HG03095 (cell line): ENCODE data around the gene TNIP2.
"Not testable (repeated sequence)": the region's sequence is repeated elsewhere in the genome, so short reads cannot be mapped to it uniquely, and the experiment has no call there.

Source experiments
- ATAC-seq: cut with Tn5 transposase; IDR thresholded peaks from one replicate; pipeline ENCODE4 v1.9.1; 2021; ENCODE audit warnings: moderate library complexity; ENCODE audit not compliant: unreplicated experiment

The TNIP2 gene

DNA sequence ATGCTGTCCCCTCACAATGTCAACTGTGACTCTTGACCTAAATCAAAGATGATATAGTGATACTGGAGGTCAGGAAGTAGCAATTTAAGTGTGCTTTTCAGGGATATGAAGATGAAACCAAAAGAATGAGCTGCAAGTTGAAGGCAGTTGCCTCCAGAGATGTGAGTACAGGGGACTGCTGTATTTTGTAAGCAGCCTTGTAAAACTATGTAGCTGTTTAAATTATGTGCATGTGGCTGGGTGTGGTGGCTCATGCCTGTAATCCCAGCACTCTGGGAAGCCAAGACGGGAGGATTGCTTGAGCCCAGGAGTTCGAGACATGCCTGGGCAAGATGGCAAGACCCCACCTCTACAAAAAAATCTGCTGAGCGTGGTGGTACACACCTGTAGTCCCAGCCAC is 15.1 kb upstream of the TNIP2 start:
- ATAC-seq = no peak

DNA sequence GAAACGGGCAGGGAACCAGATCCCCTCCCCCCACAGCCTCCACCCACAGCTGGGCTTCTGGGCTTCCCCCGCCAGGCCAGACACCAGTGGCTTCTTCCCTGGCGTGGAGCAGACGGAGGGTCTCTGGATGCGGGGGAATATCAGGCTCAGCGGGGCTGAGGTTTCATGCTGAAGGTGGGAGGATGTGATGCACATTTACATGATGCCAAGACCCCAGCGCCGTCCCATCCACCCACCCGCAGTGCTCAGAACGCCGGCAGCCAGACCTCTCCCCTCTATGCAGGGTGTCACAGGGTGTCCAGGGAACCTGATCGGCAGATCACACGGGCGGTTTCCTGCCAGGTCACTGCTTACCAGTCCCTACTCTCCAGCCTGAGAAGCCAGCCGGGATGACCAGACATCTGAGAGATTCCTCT is 12.8 kb upstream of the TNIP2 start:
- no peak for ATAC-seq

DNA sequence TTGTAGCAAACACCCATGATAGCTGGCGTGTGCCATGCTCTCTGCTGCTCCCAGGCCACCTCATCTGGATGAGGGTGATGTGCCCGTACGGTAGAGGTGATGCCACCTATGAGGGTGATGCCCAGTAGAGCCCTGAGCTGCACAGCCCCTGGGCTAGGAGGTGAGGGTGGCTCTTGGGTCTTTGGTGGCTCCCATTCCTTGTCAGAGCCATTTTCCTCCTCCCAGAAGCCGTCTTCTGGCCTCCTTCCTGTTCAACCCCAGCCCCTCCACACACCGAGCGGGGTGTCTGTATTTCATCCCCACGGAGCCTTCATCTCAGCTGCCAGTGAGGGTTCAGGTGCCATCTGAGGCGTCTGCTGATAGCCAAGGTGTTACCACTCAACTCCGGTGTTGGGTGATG is 12.0 kb upstream of the TNIP2 start:
- ATAC-seq = no peak

DNA sequence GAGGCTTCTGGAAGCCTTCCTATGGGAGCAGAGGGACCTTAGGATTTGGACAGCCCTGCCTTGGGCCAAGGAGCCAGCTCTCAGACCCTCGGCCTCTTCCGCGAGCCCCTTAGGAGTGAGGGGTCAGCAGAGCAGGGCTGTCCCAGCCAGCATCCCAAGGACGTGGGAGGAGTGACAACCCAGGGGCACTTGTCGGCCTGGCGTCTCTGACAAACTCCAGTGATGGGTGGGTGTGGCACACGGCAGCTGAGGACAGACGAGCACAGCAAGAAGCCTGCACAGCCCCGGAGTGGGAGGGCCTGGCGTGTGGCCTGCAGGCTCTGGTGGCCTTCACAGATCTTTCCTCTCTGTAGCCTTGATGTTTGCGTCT is 11.6 kb upstream of the TNIP2 start:
- no peak for ATAC-seq

DNA sequence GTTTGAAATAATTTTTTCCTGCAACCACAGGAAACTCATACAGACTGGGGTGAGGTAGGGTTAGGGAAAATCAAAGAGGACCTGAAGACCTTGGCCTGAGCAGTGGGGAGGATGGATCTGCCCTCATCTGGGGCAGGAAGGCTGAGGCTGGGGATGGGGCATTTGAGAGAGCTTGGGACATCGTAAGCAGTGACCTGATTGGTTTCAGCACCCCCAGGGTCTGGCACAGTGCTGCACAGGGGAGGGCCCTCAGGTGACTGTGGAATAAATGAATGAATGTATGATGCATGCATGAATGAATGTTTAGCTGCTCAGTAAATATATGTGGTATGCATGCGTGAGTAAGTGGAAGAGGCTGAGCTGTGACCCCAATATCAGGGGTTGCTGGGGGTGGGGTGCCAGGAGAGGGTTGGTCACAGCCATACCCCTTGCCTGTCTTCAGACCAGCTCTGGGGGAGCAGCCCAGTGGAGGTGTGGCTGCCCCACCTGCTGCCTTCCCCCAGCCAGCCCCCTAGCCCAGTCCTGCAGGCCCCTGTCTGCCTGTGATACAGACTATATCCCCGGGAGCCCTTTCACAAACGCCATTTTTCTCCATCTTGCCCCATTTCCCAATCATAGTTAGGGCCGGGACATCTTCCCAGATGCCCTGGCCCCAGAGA is 11.0 kb upstream of the TNIP2 start:
- no peak for ATAC-seq

DNA sequence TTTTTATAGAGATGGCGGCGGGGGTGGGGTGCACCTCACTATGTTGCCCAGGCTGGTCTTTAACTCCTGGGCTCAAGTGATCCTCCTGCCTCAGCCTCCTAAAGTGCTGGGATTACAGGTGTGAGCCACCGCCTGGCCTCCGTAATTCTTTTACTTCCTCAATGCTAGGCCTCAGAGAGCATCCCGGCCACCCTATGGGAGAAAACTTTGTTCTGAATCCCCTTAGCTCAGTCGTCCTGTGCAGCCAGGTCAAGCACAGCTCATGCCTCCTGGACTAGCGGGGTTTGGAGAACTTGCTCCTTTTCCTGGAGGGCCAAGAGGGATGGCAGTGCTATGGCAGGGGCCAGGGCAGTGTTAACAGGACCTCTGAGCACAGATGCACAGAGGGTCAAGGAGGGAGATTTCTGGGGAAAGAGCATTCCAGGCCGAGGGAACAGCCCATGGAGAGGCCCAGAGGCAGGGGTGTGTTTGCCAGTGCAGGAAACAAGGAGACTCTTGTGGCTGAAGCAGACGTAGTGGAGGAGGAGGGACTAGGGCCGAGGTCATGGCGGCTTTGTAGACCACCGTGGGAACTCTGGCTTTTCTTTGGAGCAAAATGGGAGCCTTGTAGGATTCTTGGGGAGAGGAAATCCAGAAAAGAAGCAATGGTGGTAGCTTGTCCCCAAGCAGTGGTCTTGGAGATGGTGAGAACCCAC is 9.8 kb upstream of the TNIP2 start:
- ATAC-seq = no peak

DNA sequence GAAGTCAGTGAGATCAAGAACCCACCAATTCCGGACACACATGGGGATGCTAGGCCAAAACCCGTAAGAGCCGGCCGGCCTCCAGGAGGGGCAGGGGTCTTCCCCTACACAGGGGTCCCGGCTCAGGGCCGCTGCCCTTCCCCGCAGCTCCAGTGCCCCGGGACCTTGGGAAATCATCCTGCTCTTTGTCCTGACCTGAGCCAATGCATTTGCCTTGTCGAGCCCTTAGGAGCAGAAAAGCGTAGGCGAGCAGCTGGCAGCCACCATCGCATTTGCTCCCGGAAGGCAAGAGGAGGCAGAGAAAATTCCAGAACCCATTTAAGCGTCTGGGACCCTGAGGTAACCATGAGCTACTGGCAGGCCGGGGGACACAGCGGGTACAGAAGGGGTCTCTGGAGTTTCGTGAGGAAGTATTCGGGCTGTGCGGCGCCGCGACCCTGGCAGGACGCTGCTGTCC is 7.4 kb upstream of the TNIP2 start:
- no peak for ATAC-seq

DNA sequence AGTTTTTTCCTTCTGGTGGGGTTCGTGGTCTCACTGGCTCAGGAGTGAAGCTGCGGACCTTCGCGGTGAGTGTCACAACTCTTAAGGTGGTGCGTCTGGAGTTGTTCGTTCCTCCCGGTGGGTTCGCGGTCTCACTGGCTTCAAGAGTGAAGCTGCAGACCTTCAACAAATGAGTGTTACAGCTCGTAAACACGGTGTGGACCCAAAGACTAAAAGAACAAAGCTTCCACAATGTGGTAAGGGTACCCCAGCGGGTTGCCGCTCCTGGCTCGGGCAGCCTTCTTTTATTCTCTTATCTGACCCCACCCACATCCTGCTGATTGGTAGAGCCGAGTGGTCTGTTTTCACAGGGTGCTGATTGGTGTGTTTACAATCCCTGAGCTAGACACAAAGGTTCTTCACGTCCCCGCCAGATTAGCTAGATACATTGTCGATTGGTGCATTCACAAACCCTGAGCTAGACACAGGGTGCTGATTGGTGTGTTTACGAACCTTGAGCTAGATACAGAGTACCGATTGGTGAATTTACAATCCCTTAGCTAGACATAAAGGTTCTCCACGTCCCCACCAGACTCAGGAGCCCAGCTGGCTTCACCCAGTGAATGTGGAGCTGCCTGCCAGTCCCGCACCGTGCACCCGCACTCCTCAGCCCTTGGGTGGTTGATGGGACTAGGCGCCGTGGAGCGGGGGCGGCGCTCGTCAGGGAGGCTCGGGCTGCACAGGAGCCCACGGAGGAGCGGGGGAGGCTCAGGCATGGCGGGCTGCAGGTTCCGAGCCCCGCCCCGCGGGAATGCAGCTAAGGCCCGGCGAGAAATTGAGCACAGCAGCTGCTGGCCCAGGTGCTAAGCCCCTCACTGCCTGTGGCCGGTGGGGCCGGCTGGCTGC is 6.6 kb upstream of the TNIP2 start:
- ATAC-seq = not testable (repeated sequence)

DNA sequence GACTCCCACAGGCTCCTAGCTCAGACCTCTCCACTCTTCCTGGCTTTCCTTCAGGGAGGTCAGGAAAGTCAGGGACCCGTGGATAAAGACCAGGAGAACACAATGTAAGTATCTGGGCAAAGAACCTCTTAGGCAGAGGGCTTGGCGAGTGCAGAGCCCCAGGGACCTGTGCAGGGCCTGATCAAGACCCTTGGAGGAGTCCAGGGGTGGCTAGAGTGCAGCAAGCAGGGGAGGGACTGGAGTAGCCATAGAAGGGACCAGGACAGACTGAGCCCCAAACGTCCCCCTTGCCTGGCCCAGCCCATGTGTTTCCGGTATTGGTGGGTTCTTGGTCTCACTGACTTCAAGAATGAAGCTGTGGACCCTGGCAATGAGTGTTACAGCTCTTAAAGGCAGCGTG is 5.9 kb upstream of the TNIP2 start:
- no peak for ATAC-seq

DNA sequence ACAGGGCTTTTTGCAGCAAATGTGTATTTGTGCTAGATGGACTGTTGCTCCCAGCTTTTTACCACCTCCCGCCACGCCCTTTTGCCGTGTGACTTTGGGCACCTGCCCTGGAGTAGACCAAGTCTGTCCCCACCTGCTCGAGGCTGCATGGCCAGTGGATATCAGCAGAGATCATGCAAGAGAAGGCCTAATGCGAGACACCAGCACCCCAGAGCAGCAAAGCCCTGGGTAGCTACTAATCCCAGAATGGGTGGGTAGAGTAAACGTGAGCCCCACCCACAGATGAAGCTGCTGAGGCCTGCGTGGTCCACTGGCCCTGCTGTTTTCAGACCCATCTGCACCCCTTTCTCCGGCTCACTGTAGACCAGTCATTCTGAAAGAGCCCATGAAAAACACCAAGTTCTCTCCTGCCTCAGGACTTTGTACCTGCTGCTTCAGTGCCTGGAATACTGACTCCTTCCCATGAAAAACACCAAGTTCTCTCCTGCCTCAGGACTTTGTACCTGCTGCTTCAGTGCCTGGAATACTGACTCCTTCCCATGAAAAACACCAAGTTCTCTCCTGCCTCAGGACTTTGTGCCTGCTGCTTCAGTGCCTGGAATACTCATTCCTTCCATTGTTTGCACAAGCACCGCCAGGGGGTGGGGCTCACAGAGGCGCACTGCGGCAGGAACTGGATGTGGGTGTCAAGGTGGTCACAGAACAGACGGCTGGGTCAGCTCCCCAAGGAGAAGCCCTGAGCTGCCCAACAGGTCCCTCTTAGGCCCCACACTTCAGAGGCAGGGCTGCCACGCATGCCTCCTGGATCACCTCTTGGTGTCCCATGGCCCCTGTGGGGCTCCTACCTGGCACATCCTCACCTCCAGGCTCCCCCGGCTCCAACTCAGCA is 5.1 kb upstream of the TNIP2 start:
- ATAC-seq = no peak

DNA sequence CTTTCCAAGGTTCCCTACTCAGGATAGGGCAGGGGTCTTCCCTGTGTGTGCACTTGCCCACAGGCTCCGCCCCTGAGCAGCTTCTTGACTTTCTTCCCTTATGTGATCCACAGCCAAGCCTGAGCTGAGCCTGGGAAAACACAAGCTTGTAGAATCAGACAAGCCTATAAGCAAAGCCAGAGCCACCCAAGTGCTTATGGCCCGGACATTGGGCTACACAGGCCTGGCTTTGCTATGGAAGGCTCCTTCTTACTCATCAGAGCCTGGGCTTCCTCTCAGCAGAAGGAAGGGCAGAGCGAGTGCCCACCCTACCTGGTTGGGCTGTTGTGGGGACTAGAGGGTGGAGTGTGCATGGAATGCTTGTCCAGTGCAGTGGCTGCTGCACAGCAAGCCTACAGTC is 1.3 kb upstream of the TNIP2 start:
- ATAC-seq = no peak

DNA sequence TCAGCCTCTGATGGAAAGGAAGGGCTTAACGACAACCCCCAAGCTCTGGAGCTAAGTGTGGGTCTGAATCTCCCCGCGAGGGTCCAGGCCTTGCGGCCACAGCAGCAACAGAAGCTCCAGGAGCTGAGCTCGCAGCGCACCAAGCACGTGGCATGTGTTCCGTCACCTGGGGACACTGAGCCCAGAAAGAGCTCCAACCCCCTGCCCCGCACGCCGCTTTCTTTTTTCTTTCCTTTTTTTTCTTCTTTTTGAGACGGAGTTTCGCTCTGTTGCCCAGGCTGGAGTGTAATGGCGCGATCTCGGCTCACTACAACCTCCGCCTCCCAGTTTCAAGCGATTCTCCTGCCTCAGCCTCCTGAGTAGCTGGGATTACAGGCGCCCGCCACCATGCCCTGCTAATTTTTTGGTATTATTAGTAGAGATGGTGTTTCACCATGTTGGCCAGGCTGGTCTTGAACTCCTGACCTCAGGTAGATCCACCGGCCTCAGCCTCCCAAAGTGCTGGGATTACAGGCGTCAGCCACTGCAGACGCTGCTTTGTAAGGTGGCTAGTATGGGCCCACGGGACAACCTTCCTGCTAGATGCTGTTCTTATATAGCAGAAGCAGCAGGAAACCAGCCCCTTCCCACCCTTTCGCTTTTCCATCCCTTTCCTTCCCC is 685 bp upstream of the TNIP2 start:
- ATAC-seq = no peak

DNA sequence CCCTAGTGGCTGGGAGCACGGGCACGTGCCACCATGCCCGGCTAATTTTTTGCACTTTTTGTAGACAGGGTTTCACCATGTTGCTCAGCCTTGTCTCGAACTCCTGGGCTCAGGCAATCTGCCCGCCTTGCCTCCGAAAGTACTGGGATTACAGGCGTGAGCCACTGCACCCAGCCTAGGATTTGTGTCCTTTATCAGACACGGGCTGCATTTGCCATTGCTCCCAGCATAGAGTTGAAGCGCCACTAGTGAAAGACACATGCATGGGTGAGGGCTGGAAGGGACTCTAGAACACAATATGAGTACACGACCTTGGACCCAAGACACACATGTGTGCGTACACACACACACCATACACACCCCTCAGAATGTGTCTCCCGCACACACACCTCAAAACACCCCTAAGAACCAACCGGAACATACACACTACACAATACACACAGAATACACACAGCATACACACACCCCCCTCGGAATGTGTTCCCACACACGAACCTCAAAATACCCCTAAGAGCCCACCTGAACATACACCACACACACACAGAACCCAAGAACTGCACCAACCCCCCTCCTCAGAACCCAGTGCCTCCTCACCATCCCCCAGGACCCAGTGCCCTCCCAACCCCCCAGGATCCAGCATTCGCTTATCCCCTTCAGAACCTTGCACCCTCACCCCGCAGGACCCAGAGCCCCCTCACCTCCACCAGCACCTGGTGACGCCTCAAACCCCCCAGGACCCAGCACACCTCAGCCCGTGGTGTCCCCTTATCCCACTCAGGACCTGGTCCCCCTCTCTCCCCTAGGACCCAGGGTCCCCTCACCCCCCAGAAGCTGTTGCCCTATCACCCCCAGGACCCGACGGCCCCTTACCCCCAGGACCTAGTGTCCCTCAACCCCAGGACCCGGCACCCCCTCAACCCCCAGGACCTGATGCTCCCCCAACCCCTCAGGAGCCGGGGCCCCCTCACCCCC is 1.0 kb downstream of the TNIP2 start:
- no peak for ATAC-seq

DNA sequence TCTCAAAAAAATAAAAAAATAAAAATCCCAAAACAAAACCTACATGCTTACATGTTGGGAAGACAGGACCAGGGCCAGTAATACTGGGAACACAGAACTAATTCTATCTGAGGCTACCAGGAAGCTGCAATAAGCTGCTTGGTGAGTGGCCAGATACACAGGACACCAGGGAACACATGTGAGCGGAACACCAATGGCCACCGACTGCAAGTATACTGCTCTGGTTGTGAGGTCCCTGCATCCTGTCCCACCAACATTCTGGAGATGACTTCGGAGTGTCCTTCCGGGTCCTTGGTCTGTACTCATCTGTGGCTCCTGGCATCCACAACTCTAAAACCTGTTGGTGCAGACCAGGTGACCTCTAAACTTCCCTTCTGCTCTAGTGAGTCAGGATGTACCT is 2.7 kb downstream of the TNIP2 start:
- no peak for ATAC-seq

DNA sequence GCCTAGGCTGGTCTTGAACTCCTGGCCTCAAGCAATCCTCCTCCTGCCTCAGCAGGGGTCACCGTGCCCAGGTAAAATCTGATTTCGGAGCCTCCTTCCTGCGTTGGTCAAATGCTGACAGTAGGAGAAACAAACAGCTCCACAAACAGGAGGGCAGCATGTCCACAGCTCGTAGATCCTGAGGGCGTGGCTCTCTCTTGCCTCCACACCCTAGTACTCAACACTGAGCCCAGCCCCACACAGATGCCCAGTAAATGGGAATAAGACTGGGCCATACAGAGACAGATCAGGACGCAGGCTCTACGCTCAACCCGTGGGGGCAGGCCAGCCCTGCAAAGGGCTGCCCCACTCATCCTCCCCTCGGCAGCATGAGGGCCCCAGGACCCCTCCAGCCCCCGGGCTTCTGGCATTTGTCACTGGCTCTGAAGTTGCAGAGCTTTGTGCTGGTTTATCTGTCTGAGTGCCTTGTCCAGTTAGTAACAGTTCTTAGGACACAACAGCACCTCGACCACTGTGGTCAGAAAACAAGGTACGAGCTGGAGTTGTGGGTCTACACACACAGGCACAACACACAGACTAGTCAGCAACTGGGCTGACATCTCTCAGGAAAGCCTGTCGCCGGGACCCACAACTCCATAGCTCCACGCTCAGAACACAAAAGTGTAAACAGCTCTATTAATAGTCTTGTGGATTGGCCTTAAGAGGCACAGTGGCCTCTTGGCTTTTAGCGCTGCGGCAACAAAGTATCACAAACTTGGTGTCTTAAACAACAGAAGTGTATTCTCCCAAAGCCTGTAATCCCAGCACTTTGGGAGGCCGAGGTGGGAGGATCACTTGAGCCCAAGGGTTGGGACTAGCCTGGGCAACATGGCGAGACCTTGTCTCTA is 5.2 kb downstream of the TNIP2 start:
- no peak for ATAC-seq

DNA sequence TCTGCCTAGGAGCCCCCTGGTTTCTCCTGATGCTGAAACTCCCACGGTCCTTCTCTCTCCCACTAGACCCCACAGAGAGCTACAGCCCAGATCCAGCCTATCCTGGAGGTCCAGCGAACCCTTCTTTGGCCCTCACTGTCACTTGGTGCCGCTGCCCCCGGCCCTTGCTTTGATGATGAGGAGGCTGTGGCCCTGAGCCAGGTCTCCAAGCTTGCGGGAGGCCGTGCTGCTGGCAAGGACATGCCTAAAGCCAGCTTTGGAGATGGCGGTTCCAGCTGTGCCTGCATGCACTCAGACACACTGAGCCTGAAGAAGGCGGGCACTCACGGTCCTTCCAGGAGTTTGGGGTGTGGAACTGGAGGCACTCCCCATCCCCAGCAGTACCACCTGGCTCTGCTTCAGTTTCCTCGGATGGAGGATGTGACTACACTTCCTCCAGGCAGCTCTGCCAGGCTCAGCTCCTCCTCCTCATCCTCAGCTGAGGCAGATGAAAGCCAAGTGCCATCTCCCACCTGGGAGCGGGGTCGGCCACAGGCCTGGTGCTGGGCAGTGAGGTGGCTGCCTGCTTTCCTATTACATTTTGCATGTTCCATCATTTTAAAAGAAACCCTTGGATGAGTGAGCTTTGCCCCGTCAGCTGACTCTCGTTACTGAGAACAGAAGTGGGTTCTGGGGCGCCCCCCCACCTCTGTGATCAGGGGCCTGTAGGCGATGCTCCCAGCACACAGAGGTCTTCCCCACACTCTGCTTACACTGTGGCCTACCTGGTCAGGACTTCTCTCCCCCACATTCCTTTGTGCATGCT is 9.0 kb downstream of the TNIP2 start:
- no peak for ATAC-seq
